Liver (tissue), 3 donors: ENCODE measurements around the gene PCSK4.

Experiments used
- EGR1 ChIP-seq, 2 donors: IDR thresholded peaks; 2 replicates each; pipeline ENCODE4 v1.6.1; 2016 to 2018; ENCODE audit warnings: antibody characterized with exemption in 2 of 2, low read depth in 2 of 2
- GABPA ChIP-seq, 2 donors: IDR thresholded peaks in 1 of 2; conservative IDR thresholded peaks in 1 of 2; 2 replicates each; pipeline ENCODE4 v1.6.1; 2016; ENCODE audit warnings: antibody characterized with exemption in 2 of 2, mild to moderate bottlenecking in 1 of 2, moderate library complexity in 1 of 2
- JUND ChIP-seq, 2 donors: IDR thresholded peaks; 2 replicates each; pipeline ENCODE4 v1.6.1; 2016; ENCODE audit warnings: antibody characterized with exemption in 2 of 2
- RXRA ChIP-seq, 2 donors: IDR thresholded peaks; 2 replicates each; pipeline ENCODE4 v1.6.1; 2017 to 2018; ENCODE audit warnings: antibody characterized with exemption in 2 of 2, mild to moderate bottlenecking in 1 of 2
- SP1 ChIP-seq: IDR thresholded peaks from 2 replicates; pipeline ENCODE4 v1.6.1; 2018; ENCODE audit warnings: antibody characterized with exemption, mild to moderate bottlenecking
- TAF1 ChIP-seq: conservative IDR thresholded peaks from 2 replicates; pipeline ENCODE4 v1.6.1; 2016; ENCODE audit warnings: antibody characterized with exemption, mild to moderate bottlenecking
- YY1 ChIP-seq: IDR thresholded peaks from 2 replicates; pipeline ENCODE4 v1.6.1; 2016; ENCODE audit warnings: antibody characterized with exemption, mild to moderate bottlenecking
- TF ChIP-seq, protein P1 (sequence below): fragments of 150-350 bp; IDR thresholded peaks from 2 replicates; pipeline ENCODE4 v1.5.1; 2017; ENCODE audit warnings: improper control_type of control experiment, low read depth, low read length; ENCODE audit not compliant: missing input control
- TF ChIP-seq, protein P2 (sequence below): IDR thresholded peaks from 2 replicates; pipeline ENCODE4 v1.6.1; 2016; ENCODE audit warnings: antibody characterized with exemption
- TF ChIP-seq, protein P3 (sequence below): IDR thresholded peaks from 2 replicates; pipeline ENCODE4 v1.6.1; 2016; ENCODE audit warnings: antibody characterized with exemption
- TF ChIP-seq, protein P4 (sequence below): IDR thresholded peaks from 2 replicates; pipeline ENCODE4 v1.6.1; 2016; ENCODE audit warnings: antibody characterized with exemption, mild to moderate bottlenecking
- donor health status: healthy.
- donor health status: healthy.

DNA sequence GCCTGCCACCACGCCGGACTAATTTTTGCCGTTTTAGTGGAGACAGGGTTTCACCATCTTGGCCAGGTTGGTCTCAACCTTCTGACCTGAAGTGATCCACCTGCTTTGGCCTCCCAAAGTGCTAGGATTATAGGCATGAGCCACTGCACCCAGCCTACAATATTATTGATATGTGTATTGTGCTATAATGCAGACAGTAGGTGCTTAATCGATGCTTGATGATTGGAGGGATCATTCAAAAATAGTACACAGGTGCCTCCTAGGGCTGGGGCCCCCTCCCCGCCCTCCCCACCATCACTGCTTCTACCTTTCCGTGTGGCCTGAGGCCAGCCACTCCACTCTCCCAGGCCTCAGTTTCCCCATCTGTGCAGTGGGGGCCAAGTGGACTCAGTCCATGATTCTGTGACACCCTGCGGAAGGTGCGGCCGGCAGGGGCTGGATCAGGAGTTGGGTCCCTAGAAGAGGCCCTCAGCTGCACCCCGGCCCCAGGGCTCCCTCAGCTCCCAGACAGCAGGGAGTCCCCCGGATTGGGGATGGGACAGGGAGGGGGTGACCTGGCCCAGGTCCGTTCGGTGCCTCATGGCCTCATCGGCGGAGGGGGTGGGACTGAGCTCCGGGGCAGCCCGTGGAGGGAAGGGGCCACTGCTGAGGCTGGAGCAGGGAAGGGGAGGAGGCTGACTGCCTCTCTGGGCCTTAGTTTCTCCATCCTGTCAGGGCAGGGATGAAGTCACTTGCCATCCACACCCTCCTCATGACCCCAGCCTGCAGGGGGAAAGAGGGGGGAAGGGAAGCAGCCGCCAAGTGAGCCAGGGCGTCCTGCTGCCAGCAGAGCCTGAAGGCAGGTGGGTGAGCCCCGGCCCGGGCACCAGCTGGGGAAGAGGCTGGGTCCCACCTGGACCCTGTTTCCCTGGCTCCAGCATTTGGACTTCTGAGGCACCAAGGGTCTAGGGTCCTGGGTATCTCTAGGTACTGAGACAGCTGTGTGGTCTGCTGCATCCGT lies 21.5 kb upstream of the PCSK4 start:
- TF ChIP-seq, protein P1, sequence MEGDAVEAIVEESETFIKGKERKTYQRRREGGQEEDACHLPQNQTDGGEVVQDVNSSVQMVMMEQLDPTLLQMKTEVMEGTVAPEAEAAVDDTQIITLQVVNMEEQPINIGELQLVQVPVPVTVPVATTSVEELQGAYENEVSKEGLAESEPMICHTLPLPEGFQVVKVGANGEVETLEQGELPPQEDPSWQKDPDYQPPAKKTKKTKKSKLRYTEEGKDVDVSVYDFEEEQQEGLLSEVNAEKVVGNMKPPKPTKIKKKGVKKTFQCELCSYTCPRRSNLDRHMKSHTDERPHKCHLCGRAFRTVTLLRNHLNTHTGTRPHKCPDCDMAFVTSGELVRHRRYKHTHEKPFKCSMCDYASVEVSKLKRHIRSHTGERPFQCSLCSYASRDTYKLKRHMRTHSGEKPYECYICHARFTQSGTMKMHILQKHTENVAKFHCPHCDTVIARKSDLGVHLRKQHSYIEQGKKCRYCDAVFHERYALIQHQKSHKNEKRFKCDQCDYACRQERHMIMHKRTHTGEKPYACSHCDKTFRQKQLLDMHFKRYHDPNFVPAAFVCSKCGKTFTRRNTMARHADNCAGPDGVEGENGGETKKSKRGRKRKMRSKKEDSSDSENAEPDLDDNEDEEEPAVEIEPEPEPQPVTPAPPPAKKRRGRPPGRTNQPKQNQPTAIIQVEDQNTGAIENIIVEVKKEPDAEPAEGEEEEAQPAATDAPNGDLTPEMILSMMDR: no peak
- TF ChIP-seq JUND (IDR thresholded peaks at IDR 0.05): no peak
- TF ChIP-seq GABPA (IDR thresholded peaks at IDR 0.05 in 1 of 2, conservative IDR thresholded peaks at IDR 0.05 in 1 of 2): no peak
- no peak for TF ChIP-seq TAF1
- TF ChIP-seq SP1: no peak
- TF ChIP-seq, protein P2, sequence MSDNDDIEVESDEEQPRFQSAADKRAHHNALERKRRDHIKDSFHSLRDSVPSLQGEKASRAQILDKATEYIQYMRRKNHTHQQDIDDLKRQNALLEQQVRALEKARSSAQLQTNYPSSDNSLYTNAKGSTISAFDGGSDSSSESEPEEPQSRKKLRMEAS: no peak
- TF ChIP-seq EGR1 (IDR thresholded peaks at IDR 0.05; ENCODE audit: low read depth in 2 of 2): no peak
- no peak for TF ChIP-seq RXRA (IDR thresholded peaks at IDR 0.05)
- no peak for TF ChIP-seq YY1
- TF ChIP-seq, protein P3, sequence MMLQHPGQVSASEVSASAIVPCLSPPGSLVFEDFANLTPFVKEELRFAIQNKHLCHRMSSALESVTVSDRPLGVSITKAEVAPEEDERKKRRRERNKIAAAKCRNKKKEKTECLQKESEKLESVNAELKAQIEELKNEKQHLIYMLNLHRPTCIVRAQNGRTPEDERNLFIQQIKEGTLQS: no peak
- TF ChIP-seq, protein P4, sequence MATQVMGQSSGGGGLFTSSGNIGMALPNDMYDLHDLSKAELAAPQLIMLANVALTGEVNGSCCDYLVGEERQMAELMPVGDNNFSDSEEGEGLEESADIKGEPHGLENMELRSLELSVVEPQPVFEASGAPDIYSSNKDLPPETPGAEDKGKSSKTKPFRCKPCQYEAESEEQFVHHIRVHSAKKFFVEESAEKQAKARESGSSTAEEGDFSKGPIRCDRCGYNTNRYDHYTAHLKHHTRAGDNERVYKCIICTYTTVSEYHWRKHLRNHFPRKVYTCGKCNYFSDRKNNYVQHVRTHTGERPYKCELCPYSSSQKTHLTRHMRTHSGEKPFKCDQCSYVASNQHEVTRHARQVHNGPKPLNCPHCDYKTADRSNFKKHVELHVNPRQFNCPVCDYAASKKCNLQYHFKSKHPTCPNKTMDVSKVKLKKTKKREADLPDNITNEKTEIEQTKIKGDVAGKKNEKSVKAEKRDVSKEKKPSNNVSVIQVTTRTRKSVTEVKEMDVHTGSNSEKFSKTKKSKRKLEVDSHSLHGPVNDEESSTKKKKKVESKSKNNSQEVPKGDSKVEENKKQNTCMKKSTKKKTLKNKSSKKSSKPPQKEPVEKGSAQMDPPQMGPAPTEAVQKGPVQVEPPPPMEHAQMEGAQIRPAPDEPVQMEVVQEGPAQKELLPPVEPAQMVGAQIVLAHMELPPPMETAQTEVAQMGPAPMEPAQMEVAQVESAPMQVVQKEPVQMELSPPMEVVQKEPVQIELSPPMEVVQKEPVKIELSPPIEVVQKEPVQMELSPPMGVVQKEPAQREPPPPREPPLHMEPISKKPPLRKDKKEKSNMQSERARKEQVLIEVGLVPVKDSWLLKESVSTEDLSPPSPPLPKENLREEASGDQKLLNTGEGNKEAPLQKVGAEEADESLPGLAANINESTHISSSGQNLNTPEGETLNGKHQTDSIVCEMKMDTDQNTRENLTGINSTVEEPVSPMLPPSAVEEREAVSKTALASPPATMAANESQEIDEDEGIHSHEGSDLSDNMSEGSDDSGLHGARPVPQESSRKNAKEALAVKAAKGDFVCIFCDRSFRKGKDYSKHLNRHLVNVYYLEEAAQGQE: no peak
